Measurements from ENCODE around the gene RERGL.

DNA sequence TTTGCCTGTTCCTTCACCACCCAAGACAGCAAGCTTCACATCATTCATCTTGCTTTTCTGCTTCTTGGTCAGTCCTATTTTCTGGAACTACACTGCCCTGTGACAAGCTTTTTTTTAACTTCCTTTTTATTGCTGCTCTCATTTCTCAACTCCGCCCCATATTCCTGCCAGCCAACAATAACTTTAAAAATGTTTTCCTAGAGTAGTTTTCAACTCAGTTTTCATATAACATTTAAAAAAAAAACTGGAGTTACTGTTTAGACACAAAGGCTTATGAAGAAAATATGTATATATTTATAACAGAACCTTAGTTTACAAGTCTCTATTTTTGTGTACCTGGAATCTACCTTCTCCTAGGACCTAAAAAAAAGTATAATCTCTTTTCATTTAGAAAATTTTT is at the start of gene RERGL:
- TF ChIP-seq, protein P1, sequence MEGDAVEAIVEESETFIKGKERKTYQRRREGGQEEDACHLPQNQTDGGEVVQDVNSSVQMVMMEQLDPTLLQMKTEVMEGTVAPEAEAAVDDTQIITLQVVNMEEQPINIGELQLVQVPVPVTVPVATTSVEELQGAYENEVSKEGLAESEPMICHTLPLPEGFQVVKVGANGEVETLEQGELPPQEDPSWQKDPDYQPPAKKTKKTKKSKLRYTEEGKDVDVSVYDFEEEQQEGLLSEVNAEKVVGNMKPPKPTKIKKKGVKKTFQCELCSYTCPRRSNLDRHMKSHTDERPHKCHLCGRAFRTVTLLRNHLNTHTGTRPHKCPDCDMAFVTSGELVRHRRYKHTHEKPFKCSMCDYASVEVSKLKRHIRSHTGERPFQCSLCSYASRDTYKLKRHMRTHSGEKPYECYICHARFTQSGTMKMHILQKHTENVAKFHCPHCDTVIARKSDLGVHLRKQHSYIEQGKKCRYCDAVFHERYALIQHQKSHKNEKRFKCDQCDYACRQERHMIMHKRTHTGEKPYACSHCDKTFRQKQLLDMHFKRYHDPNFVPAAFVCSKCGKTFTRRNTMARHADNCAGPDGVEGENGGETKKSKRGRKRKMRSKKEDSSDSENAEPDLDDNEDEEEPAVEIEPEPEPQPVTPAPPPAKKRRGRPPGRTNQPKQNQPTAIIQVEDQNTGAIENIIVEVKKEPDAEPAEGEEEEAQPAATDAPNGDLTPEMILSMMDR (IDR thresholded peaks at IDR 0.05; ENCODE audit: low read depth, low read length, poor library complexity, severe bottlenecking), result no peak
- no peak for TF ChIP-seq EZH2phosphoT487 (IDR thresholded peaks at IDR 0.05; ENCODE audit: borderline replicate concordance, low read length)
